NCI-H1436 treated with DMSO at 0.1 percent for 48 hours (cell line): ENCODE measurements around the gene ETS1.

ENCODE experiments used
- DNase-seq: peaks from one replicate; lab custom pipeline; 2025; lab: John Stamatoyannopoulos, UW

ETS1 gene

DNA sequence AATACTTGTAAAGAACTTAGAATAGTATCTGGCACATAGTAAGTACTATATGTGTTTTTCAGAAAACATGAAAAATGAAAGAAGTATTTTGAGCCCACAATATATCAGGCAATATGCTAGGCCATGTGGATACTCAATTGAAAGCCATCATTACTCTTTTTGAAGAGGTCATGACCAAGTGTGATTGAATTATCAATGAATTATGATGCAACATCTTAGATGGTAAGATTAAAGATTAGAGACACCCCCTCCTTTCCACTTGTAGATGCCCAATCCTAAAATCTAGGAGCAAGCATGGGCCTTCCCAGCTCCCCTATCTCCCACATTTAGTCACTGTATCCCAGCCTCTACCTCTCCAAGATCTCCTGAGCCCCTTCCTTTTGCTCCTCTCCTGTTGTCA lies 154.4 kb downstream of the ETS1 start:
- no peak for DNase-seq

DNA sequence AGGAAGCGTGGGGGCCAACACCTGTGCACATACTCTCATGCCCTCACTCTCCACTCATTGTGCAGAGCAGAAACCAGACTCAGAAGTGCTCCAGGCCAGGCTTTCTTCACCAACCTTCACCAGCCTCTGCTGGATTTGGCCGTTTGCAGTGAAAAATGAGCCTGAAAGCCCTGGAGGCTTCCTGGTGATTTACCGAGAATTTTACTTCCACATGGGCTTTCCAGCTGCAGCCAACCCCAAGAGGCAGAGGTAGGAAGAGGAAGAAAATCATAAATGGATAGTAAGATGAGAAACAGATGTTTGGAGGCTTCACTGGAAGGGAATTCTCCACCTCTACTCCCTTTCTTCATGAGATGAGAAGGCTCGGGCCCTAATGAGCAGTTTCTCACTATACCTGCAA lies 155.4 kb downstream of the ETS1 start:
- no peak for DNase-seq

DNA sequence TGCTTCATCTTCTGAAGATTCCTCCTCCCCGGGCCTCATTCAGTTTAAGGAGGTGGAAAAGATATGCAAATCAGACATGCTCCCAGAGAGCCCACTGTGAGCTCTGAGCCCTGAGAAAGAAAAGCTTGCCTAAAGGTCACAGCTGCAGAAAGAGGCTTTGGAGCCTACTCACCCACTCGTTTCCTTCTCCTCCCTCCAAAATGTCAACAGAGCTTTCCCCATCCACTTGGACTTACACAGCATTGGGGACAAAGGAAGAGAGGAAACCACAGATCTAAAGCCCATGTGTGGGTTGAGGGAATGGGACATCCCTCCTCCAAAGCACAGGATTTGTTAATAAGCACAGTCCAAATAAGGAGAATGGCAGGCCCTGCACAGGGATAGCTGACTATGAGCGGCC lies 158.4 kb downstream of the ETS1 start:
- no peak for DNase-seq

DNA sequence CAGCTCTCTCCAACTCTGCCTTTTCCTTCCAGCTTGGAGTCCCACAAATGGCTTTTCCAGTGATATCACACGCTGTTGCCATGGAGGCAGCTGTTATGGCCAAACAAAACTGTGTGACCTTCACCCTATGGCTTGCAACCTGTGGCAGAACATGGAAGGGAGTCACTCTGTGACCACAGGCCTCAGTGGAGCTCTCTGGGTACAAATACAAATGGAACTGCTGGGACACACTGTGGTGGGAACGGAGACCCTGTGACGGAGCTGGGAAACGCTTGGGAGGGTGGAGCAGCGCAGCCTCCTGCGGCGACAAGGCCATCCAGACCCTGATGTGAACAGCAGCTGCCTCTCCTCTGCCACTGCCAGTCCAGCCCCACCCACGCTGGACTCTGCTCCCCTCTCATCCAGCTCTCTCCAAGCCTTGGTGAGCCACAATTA lies 162.5 kb downstream of the ETS1 start:
- no peak for DNase-seq

DNA sequence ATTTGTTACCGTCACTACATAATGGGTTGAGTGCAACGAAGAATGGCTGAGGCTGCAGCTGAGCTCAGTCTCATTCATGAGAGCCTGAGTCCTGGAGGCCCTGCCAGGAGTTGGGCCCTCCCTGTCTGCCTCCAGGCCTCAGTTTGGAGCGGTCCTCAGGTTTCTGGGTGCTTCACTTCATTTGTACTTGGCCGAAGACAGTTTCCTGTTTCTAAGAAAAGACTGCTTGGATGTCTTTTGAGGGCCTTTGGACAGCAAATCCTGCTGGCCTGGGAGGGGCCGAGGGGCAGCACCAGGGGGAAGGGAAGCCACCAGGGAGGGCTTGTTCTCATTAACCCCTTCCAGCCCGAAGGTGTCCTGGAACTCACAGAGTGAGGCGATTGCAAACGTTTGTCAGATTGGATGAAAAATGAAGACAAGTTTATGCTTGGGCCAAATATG lies 163.1 kb downstream of the ETS1 start:
- DNase-seq: no peak

DNA sequence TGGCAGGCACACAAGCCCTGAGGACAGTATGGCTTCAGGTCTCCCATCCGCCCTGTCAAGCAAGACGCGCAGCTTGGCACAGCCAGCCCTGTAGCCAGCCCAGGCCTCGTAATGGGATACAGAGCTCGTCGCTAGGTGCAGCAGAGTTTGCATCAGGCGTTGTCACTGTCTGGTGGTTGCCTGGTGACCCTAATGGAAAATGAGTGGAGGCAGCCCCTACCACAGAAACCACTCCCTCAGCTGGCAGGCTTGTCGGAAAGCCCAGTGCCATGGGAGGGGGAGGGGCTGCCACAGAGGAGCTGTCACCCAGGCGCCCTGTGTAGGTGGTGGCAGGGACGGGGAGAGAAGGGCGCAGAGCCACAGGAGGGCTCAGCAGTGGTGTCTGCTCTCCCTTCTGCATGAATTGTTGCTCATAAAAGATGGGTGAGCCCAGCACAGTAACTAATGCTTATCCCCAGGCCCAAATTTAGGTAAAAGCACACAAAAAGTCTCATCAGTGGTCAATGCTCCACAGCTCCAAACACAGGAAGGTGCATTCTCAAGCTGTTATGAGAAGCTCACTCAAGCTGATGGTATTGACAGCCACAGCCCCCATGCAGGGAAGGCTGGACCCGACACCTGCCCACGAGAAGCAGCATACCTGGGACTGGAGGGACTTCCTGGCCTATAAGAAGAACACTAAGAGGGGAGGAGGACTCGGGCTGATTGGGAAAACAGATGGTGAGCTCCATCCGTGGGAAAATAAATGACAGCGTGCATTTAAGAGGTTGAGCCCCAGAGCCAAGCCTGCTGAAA lies 164.6 kb downstream of the ETS1 start:
- peak; percentile 30 for DNase-seq

DNA sequence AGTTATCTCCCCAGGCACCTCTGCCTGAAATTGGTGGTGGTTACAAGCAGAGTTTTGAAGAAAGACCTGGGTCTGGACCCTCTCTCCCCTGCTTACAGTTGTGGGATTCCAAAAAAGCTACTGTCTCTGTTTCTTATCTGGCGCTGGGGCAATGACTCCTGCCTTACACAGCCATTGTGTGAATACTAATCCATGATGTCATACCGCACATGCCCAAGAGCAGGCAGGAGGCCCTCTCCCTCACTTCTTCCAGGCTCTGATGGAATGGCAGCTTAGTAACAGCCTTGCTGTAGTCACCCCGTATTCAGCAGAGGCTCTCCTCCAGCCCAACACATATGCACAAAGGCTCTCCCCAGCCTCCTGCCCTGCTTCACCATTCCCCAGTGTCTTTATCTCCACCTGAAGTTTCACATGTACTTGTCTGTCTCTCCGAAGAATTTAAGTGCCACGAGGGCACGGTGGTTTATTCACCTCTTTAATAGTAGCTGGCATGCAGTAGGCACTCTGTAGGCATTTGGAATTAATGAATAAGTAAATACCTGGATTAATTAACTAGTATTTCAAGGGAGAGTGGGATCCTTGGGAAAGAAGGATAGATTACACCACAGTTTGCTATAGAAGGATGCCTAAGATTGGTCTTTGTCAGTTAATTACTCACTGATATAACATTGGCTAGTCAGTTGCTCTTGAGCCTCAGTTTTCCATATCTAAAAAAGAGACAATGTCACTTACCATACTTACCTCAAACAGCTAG lies 165.6 kb downstream of the ETS1 start:
- DNase-seq: no peak

DNA sequence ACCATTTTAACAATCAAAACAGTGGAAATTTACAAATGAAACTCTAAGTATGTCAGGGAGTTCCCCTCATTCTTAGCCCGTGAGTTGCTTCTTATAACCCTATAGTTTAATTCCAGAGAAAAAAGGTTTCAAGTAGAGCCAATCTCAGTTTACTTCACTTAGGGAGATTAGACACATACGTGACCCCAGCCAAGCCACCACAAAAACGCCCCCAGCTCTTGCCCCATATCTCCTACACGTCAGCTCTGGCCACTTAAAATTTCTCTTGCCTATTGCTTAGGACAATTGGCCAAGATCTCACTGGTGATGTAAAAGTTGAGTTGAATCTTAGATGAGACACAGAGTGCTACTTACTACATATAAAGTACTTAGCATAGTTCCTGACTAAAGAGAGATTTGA lies 166.4 kb downstream of the ETS1 start:
- no peak for DNase-seq

DNA sequence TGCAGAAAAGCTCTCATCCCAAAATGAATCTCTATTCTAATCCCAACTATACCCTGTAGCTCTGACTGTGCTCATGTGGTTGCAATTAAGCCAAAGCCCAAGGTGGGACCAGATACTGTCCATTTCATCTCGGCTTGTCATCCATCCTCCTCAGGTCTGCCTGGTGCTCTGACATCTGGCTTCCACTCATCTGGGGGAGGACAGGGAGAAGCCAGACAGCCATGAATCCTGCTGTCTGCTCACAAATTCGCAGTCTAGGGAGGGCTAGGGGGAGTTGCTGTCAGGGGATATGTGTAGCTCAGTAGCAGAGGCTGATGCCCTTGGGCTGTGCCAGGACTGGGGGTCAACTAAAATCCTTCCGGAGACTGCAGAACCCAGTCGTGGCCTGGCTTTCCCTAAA lies 167.1 kb downstream of the ETS1 start:
- no peak for DNase-seq

DNA sequence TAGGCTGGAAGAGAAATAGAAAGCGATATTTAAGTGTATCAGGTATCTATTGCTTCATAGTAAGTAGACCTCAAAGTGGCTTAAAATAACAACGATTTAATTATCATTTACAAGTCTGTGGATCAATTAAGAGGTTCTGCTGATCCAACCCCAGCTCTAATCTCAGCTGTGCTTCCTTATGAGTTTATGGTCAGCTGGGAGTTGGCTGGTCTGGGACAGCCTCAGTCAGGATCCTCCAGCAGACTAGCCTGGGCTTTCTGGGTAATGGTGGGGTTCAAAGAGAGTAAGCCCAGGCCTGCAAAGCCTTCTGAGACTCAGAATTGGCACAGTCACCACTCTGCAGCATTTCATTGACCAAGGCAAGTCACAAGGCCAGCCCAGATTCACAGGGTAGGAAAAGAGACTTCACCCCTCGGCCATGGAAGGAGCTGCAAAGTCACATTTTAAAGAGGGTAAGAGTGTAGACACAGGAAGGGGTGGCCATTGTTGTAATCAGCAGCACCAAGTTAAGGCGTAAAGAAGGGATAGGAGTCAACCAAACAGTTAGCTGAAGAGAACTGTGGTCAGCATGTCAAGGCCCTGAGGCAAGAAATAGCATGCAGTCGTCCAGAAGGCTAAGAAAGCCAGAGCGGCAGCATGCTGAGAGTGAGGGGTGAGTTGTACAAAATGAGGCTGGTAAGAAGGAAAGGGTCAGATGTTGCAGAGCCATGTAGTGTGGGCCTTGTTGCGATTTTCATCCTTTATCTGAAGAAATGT lies 168.2 kb downstream of the ETS1 start:
- no peak for DNase-seq

DNA sequence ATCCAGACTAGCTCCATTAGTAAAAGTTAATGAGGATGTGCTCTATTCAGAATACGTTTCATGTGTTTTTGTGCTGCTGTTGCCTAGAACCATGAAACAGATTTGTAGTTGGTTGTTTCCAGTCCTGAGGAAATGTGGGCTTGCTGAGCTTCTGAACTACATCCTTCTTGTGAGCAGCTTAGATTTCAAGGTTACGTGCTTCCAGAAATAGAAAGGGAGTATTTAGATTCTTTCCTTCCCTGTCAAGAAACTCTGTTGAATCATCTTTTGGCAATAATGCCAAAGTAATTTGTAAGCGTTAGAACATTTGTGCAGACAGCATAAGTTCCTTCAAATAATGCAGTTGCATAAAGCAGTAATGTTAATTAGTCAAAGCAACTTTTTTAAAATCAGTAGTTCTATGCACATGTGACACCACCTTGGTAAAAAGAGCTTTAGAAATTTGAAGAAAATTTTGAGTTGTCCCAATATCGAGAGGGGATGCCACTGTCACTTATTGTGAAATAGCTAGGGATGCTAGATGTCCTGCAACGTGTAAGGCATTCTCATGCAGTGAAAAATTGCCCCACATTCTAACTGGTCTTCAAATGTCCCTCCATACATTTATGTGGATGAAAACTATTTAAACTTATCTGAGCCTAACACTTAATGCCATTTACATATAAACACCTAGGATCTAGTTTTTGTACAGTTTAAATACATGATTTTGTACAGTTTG lies 169.6 kb downstream of the ETS1 start:
- DNase-seq: no peak

DNA sequence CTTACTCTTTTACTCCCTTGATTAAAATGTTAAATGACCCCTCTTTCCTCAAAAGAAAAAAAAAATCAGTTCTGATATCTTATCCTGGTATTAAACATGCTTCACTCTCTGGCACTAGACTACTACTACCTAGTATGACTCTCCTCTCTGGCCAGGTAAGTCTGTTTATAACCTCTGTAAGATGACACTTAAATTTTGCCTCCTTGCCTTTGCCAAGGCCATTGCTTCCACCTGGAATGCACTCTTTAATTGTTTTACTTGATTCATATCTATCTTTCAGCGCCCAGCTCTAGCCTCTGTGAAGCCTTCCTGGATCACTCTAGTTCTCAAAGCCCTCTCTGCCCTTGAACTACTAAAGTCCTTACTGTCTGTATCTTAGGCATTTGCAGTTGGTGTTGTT lies 170.4 kb downstream of the ETS1 start:
- no peak for DNase-seq

DNA sequence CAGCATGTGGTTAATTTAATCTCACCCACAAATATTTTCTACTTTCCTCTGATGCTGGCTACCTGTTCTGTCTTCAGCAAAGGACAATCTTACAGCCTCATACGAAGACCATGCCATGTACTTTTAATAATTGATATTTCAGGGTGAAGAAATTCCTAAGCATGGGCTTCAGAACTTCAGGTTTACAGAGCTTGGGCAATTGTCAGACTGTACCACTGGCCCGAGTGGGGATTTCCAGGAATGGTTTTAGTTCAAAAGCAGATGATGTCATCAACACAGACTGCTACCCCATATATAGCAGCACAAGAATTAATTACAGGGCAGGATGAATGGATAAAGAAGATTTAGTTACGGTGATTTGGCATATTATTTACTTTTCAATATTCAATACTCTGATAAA lies 171.8 kb downstream of the ETS1 start:
- no peak for DNase-seq

DNA sequence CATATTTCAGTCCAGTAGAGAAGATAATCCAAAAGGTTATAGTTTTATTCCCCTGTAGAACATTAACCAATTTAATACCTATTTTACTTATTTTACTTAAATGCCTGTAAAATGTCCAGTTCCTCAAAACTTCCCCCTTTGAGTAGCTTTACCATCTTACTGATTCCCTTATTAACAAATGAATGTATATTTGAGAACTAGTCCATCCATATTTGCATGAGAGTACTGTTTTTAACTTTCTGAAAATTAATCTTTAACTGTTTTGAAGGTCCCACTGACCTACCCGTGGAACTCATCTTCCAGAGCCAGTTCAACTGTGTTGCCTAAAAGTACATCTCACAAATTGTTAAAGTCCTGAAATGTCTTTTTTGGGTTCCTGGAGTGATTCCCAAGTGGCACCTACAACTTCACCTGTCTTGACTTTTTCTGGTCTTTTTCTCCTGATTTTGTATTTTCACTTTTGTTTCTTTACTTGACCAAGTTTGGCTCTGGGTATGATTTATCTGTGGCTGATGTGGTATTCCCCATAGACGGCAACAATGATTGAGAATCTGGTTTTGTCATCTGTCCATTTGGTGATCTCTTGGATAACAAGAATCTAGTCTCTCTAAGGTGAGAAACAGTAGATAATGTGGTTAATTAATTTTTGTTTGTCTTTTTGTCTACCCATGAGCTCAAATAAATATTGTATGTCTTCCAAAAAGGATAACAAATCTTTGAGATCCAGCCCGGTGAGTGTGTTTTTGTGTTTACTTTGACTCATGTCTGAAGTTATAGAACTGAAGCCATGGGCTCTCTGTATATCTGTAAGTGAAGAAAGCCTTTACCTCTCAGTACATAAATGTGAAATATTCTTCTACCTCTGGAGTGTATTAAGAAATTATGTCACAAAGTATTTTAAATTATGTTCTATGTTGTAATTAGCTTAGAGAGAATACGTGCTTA lies 174.2 kb downstream of the ETS1 start:
- no peak for DNase-seq

DNA sequence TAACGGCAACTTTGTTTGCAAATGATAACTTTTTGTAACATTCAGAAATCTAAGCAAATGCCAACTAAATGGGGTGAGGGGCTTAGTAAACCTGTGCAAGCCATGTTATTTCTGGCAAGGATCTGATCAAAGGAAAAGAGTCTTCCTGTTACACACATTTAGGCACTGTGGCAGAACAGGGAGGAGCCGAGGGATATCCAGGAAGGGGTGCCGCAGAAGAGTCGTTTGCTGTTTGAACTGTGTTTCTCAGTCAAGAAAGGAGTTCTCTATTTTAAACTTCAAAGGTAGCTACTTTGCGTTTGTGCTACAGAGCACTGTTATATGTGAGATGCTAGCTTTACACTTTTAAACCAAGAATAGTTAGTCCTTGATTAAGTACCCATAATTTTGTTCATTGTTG lies 175.5 kb downstream of the ETS1 start:
- DNase-seq: no peak

DNA sequence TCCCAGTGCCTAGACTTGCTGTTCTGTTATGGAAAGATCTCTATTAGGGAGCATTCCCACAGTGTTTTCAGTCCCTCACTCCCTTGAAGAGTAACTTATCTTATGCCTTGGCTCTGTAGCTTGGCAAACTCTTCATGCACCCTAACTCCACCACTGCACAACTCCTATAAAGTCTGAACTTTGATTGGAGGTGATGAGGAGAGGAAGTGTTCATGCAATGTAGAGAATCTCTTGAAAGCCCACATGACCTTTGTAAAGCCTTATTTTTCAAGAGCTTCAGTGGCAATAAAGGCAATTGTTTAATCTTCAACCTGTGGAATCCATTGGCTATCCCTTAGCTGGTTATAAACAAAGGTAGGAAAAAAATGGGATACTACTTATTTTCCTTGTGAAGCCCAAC lies 176.2 kb downstream of the ETS1 start:
- DNase-seq: no peak

DNA sequence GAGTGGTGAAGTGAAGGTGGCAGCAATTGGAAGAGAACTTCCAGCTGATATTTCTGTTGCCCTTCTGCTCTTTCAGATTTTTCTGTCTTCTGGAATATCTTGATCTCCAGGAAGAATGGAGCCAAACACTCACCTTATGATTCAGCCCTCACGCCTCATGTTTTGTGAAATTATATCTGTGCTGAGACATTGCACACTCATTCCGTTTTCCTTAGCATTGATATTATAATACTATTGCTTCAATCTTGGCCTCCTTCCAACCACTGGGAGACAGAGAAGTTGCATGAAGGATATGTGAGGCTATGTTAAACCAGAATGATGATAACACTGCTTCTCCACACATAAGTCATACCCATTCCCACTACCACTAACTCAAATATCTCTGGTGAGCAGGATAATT lies 177.9 kb downstream of the ETS1 start:
- DNase-seq: no peak
